Hindlimb muscle (tissue), 1 donor: ENCODE data around the gene IMMP1L. TPM values are rescaled to one million over a fixed set of nuclear protein-coding genes. Genes with fewer than 3 reads are reported as not detected.
"Not testable (repeated sequence)": the region's sequence is repeated elsewhere in the genome, so short reads cannot be mapped to it uniquely, and the experiment has no call there.

Source experiments
- DNase-seq: peaks from one replicate; pipeline ENCODE4 v3.0.0-alpha.2; 2013
- polyA plus RNA-seq: library from polyadenylated mRNA; unstranded; fragments of 120-200 nt; gene quantifications from one replicate; pipeline ENCODE4 v1.2.1, GENCODE V29; 2013; ENCODE audit not compliant: insufficient read length

The IMMP1L gene, protein sequence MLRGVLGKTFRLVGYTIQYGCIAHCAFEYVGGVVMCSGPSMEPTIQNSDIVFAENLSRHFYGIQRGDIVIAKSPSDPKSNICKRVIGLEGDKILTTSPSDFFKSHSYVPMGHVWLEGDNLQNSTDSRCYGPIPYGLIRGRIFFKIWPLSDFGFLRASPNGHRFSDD
- 20.5 TPM for polyA plus RNA-seq

DNA sequence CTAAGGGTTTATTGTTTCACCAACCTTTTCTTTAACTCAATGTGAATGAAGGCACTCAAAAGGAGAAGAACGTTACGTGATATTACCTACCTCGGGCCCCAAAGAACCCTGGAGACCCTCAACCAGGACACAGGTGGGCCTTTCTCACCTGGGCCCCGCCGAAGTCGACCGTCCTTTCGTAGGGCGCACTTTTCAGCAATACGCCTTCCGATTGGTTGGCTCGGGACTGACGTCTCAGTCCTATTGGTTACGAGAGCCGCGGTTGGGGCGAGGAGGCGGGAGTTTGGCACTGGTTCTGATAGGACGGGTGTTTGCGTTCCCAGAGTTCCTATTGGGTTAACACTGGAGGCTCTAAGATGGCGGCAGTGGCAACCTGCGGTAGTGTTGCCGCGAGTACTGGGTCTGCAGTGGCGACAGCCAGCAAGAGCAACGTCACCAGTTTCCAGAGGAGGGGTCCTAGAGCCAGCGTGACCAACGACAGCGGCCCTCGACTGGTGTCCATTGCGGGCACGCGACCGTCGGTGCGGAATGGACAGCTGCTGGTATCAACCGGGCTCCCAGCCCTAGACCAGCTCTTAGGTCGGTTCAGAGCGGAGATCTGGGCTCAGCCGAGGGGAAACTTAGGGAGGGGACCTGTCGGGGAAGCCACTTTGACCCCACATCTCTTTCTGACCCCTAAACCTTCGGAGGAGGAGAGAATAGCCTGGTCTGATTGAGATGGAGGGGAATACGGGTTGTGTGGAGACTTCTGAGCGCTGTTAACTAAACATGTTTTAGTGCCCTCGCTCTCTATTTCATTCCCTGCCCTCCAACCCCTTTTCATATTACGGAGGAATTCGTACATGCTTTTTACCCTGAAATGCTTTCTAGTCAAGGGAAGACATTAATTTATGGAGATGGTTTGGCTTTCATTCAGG lies at the start of gene IMMP1L, which contains the start of gene ELP4:
IMMP1L (minus strand) TSS at position 194 of the 917 bp plus-strand sequence. CDS start 46,346 bp downstream, outside the sequence.
ELP4 (plus strand) TSS at position 339 of the 917 bp plus-strand sequence; CDS start at position 357, 18 bp downstream.
- DNase-seq, result peak; percentile 97

GRCh38 chr11:31558001-31558400 lies 48.6 kb upstream of the IMMP1L start:
- DNase-seq, result peak; percentile 5

- no peak for DNase-seq
Observed at GRCh38 chr11:31555938-31556337, 46.5 kb upstream of the IMMP1L start.

DNA sequence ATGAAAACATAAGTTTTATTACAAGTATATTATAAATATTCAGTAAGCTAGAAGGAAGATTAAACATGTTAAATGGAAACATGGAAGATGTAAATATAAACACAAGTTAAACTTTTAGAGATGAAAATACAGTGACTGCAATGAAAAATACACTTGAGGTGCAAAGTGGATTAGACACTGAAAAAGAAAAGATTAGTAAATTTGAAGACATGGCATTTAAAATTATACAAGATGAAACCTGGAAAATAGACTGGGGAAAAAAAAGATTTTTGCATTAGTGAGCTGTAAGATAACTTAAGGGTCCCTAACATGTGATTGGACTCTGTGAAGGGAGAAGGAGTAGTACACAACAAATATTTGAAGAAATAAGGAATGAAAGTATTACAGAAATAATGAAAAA lies 33.4 kb upstream of the IMMP1L start:
- no peak for DNase-seq

- no peak for DNase-seq
Observed at GRCh38 chr11:31535479-31535878, 26.1 kb upstream of the IMMP1L start.

DNA sequence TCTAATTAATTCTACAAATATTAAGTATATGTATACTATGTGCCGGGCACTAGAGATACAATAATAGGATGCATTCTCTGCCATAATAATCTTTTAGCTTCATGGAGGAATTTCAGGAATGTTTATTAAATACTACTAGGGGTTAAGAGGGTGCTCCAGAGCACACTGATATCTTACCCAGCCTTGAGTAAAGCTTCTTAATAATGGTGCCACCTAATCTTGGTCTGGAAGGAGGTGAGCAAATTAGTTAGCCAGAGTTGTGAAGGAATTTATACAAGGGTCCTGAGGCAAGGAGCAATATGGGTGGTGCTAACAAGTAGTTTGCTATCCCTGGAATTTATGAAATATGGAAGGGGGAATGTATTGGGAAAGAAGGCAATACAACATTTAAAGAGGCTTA lies 21.9 kb upstream of the IMMP1L start:
- DNase-seq, result no peak

GRCh38 chr11:31529701-31530100 lies 20.3 kb upstream of the IMMP1L start:
- DNase-seq, result no peak

DNA sequence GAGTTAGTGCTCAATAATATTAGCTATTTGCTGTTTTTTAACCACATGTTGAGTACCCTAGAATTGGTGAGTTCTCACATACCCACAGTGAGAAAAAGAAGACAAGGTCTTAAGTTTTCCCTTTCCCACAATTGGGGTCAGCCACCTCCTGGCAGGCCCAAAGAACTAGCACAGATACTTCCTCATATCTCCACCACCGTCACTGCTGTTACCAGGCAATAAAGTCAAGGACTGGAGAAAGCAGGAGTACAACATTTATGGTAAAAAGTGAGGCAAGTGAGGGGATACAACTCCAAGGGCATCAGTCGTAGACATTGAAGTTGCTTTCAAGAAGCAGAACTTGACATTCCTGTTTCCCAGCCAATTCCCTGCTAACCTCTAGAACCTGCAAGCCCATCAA lies 19.8 kb upstream of the IMMP1L start:
- no peak for DNase-seq

DNA sequence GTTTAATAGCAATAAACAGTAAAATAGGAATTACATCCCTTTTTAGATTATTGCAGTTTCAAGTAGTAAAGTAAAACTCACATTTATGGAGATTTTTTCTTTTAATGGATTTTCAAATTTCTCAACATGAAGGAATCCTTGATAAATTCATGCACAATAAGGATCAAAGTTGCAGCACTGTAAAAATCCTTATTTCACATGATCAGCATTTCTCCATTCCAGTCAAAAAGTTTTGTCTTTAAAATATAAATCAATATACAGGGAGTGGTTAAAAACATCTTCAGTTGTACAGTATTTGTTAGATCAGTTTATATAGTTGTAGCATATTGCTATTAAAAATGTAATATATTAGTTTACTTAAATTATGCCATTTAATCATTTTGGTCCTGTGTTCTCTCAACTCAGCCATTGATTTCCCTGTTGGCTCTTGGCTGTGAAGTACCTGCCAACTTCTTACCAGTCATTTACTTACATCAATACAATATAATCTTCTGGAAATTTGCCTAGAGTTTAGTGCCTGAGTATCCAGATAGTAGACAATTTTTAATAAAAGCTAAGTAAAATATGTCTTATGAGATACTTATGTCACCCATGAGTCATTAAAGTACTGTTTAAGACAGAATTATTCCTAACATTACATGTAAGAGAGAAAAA lies 12.2 kb upstream of the IMMP1L start:
- DNase-seq, result no peak

GRCh38 chr11:31512117-31512516 lies 2.7 kb upstream of the IMMP1L start:
- DNase-seq, result no peak

- no peak for DNase-seq
Observed at GRCh38 chr11:31509051-31509428, 382 bp downstream of the IMMP1L start.

GRCh38 chr11:31500560-31500959 lies 8.9 kb downstream of the IMMP1L start:
- no peak for DNase-seq

GRCh38 chr11:31499576-31500178 lies 9.7 kb downstream of the IMMP1L start:
- no peak for DNase-seq

DNA sequence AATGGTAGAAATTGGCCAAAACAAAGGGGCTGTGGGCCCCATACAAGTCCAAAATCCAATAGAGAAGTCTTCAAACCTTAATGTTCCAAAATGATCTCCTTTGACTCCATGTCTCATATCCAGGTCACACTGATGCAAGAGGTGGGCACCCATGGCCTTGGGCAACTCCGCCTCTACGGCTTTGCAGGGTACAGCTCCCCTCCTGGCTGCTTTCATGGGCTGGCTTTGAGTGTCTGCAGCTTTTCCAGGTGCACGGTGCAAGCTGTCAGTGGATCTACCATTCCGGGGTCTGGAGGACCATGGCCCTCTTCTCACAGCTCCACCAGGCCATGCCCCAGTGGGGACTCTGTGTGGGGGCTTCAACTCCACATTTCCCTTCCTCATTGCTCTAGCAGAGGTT lies 15.7 kb downstream of the IMMP1L start:
- DNase-seq, result not testable (repeated sequence)

DNA sequence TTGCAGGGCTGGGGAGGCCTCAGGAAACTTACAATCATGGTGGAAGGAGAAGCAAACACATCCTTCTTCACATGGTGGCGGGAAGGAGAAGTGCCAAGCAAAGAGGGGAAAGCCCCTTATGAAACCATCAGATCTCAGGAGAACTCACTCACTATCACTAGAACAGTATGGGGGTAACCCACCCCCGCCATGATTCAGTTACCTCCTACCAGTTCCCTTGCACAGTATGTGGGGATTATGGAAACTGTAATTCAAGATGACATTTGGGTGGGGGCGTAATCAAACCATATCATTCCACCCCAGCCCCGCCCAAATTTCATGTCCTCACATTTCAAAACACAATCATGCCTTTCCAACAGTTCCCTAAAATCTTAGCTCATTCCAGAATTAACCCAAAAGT lies 16.2 kb downstream of the IMMP1L start:
- no peak for DNase-seq

DNA sequence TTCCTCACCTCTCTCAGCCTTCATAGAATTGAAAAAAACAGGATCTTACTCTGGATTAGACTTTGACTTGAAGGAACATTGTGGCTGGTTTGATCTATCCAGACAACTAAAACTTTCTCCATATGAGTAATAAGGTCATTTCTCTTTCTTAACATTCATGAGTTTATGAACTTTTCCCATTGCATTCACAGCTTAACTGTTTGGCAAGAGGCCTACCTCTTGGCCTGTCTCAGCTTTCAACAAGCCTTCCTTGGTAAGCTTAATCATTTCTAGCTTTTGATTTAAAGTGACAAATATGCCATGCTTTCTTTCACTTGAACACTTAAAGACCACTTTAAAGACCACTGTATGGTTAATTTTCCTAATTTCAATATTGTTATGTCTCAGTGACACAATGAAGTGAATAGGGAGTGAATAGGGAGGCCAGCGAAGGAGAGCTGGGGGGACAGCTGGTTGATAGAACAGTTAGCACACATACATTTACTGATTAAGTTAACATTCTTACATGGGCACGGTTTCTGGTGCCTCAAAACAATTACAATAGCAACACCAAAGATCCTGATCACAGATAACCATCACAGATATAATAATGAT lies 17.0 kb downstream of the IMMP1L start:
- no peak for DNase-seq

DNA sequence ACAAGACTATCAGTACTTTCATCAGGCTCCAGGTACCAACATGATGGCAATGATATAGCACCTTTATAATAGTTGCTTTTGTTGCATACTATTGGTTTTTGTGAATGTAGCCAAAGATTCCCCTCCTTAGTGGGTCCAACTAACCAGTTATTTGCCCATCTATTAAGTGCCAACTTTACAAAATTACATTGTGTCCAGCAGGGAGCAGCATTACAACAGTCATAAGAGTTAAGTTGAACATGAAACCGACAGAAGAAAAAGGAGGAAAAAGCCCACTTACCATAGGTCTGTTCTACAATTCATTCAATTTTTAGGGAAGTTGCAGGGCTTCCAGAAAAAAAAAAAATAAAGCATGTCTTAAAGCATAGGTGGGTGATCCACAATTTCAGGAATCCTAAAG lies 21.6 kb downstream of the IMMP1L start:
- no peak for DNase-seq

DNA sequence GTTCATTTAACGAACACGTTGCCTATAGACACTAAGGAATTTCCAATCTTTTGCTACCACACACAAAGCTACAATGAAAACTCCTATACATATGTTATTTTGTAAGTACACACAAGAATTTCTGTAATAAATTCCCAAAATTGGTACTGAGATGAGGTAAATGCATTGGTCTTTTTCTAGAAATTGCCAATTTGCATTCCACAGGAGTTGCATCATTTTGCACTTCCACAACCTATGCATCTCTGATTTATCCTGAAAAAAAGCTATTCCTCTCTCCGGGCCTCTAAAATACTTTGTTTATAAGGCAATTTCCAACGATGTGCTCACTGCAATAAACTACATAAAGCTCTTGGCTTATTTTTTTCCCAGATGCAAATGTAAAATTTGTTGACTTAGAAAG lies 24.9 kb downstream of the IMMP1L start:
- DNase-seq, result no peak

DNA sequence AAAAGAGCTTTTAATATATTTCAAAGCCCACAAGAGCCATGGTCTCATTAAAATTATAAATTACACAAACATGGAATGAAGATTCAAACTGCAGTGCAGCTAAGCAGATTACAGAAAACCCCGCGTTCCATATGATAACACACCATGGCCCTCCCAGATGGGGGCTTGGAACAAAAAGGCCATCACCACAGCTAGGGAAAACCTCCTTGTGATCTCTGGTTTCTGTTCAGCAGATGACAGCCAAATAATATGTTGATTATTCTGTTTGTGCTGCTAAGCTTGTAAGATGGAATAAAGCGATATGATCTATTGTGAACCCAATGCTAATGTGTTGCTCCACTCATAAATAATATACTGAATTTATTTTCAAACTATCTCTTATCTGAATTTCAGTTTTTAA lies 28.5 kb downstream of the IMMP1L start:
- no peak for DNase-seq

GRCh38 chr11:31479066-31479465 lies 30.4 kb downstream of the IMMP1L start:
- DNase-seq, result no peak

- no peak for DNase-seq
Observed at GRCh38 chr11:31478223-31478590, 31.2 kb downstream of the IMMP1L start.

DNA sequence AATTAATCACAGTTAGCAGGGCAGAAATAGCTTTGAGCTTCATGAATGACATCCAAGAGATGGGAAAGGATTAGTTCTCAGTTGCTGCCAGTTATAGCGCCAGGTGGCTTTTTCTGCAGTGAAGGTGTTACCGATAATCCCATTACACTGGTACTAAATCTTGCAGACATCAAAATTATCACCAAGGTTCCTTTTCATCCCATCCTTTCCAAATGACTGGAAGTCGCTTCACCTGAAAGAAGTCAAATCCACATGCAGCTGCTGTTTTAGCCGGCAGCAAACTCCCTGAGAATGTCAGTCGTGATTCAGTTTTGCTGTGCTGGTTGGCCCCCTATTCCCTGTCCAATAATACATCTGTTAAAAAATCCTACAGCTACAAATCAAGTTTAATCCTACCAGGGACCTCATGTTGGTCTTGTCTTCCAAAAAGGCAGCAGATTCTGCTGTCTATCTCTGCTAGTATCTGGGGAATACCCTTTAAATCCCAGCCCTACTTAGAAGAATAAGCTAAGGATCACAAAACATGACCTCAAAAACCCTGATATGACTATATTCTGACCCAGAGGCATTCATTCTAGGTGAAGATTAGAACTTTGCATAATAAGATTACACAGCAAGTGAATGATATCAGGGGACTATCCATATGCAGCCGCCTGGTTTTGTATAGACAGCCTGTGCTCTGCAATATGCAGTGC lies 31.7 kb downstream of the IMMP1L start:
- no peak for DNase-seq
